Neural progenitor cell (in vitro differentiated cells): Measurements from ENCODE around the gene SEMA4D. TPM values are rescaled to one million over a fixed set of nuclear protein-coding genes. Genes with fewer than 3 reads are reported as not detected.

Experiments used
- DNase-seq: peaks from one replicate; pipeline ENCODE4 v3.0.0-alpha.2; 2016; ENCODE audit warnings: low spot score
- H2AFZ ChIP-seq: fragments of 200-600 bp; sonication (generic); replicated peaks from 2 replicates; pipeline ENCODE4 v1.6.1; 2016; ENCODE audit warnings: antibody characterized with exemption
- H3F3A ChIP-seq: fragments of 200-600 bp; sonication (generic); 2 replicates; pipeline ENCODE4 v1.6.1; 2016; ENCODE audit warnings: antibody characterized with exemption, low read depth
- H3K27ac ChIP-seq: fragments of 200-600 bp; sonication (generic); 2 replicates; pipeline ENCODE4 v1.5.1; 2016; ENCODE audit warnings: mild to moderate bottlenecking
- H3K27me3 ChIP-seq: fragments of 200-600 bp; sonication (generic); 2 replicates; pipeline ENCODE4 v1.6.1; 2016; ENCODE audit warnings: mild to moderate bottlenecking, moderate library complexity
- H3K36me3 ChIP-seq: fragments of 200-600 bp; sonication (generic); 2 replicates; pipeline ENCODE4 v1.5.1; 2016
- H3K4me1 ChIP-seq: fragments of 200-600 bp; sonication (generic); 2 replicates; pipeline ENCODE4 v1.6.1; 2016; ENCODE audit warnings: mixed run types
- H3K4me2 ChIP-seq: fragments of 200-600 bp; sonication (generic); 2 replicates; pipeline ENCODE4 v1.6.1; 2016
- H3K4me3 ChIP-seq: fragments of 200-600 bp; sonication (generic); 2 replicates; pipeline ENCODE4 v1.5.1; 2016
- H3K79me2 ChIP-seq: fragments of 200-600 bp; sonication (generic); 2 replicates; pipeline ENCODE4 v1.6.1; 2016; ENCODE audit warnings: low read depth
- H3K9ac ChIP-seq: fragments of 200-600 bp; sonication (generic); 2 replicates; pipeline ENCODE4 v1.6.1; 2016
- H3K9me3 ChIP-seq: fragments of 200-600 bp; sonication (generic); 2 replicates; pipeline ENCODE4 v1.5.1; 2016; ENCODE audit warnings: low read depth
- H4K20me1 ChIP-seq: fragments of 200-600 bp; sonication (generic); 2 replicates; pipeline ENCODE4 v1.6.1; 2016; ENCODE audit warnings: low read depth
- H3K27ac Mint-ChIP-seq: 3 replicates; pipeline ENCODE4 v1.8.0; 2021; ENCODE audit warnings: mixed read lengths
- H3K27me3 Mint-ChIP-seq: 2 replicates; pipeline ENCODE4 v1.8.0; 2022; ENCODE audit warnings: low read depth, mild to moderate bottlenecking, inconsistent platforms, moderate library complexity, mixed read lengths; ENCODE audit not compliant: insufficient read depth
- H3K36me3 Mint-ChIP-seq: 3 replicates; pipeline ENCODE4 v1.8.0; 2021; ENCODE audit warnings: mixed read lengths
- H3K4me1 Mint-ChIP-seq: 3 replicates; pipeline ENCODE4 v1.8.0; 2021; ENCODE audit warnings: mixed read lengths
- H3K4me3 Mint-ChIP-seq: 3 replicates; pipeline ENCODE4 v1.8.0; 2021; ENCODE audit warnings: mild to moderate bottlenecking, moderate library complexity, mixed read lengths
- H3K9me3 Mint-ChIP-seq: 3 replicates; pipeline ENCODE4 v1.8.0; 2020; ENCODE audit warnings: mixed read lengths
- EZH2 ChIP-seq: fragments of 200-600 bp; sonication (generic); IDR thresholded peaks from 2 replicates; pipeline ENCODE4 v1.6.1; 2017; ENCODE audit warnings: antibody characterized with exemption, mild to moderate bottlenecking, moderate library complexity
- EZH2phosphoT487 ChIP-seq: fragments of 200-600 bp; sonication (generic); IDR thresholded peaks from 2 replicates; pipeline ENCODE4 v1.6.1; 2017; ENCODE audit warnings: antibody characterized with exemption
- total RNA-seq: library from RNA; depleted of rRNA; stranded (reverse); fragments of >200 nt; gene quantifications from 2 replicates; pipeline ENCODE4 v1.2.3, GENCODE V29; 2015; ENCODE audit warnings: low replicate concordance
- TF ChIP-seq, protein P1 (sequence below): fragments of 200-600 bp; sonication (generic); IDR thresholded peaks from 2 replicates; pipeline ENCODE4 v1.5.1; 2017; ENCODE audit warnings: antibody characterized with exemption, mild to moderate bottlenecking

SEMA4D gene
- total RNA-seq, 1 donor from 2014 or later: 19.1 TPM

GRCh38 chr9:89428222-89428761 is 69.6 kb downstream of the SEMA4D start:
- H3K4me3 Mint-ChIP-seq: no peak overlapping the region
- Histone ChIP-seq H2AFZ (no peak overlapping the region), H3K9ac (no peak overlapping the region), H3K27me3 (no peaks in the 10 kb centered on the region), H4K20me1 (peaks cover 23% of the 10 kb centered on the region), H3F3A (no peaks in the 10 kb centered on the region), H3K9me3 (no peaks in the 10 kb centered on the region), H3K27ac (no peak overlapping the region), H3K4me2 (no peak overlapping the region), H3K4me1 (no peaks in the 10 kb centered on the region), H3K36me3 (no peaks in the 10 kb centered on the region), H3K79me2 (peaks cover 52% of the 10 kb centered on the region), H3K4me3 (no peak overlapping the region)
- H3K4me1 Mint-ChIP-seq: peaks cover 11% of the 10 kb centered on the region
- H3K27ac Mint-ChIP-seq: no peak overlapping the region
- peaks cover 4% of the 10 kb centered on the region for H3K27me3 Mint-ChIP-seq
- H3K36me3 Mint-ChIP-seq: no peaks in the 10 kb centered on the region
- TF ChIP-seq EZH2phosphoT487 (no peak), EZH2 (no peak)
- TF ChIP-seq, protein P1, sequence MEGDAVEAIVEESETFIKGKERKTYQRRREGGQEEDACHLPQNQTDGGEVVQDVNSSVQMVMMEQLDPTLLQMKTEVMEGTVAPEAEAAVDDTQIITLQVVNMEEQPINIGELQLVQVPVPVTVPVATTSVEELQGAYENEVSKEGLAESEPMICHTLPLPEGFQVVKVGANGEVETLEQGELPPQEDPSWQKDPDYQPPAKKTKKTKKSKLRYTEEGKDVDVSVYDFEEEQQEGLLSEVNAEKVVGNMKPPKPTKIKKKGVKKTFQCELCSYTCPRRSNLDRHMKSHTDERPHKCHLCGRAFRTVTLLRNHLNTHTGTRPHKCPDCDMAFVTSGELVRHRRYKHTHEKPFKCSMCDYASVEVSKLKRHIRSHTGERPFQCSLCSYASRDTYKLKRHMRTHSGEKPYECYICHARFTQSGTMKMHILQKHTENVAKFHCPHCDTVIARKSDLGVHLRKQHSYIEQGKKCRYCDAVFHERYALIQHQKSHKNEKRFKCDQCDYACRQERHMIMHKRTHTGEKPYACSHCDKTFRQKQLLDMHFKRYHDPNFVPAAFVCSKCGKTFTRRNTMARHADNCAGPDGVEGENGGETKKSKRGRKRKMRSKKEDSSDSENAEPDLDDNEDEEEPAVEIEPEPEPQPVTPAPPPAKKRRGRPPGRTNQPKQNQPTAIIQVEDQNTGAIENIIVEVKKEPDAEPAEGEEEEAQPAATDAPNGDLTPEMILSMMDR: no peak
- no peak for DNase-seq
- no peaks in the 10 kb centered on the region for H3K9me3 Mint-ChIP-seq

GRCh38 chr9:89427621-89428221 is 70.2 kb downstream of the SEMA4D start:
- Histone ChIP-seq H3K27ac (no peak overlapping the region), H3F3A (no peaks in the 10 kb centered on the region), H4K20me1 (peaks cover 23% of the 10 kb centered on the region), H2AFZ (no peak overlapping the region), H3K9me3 (no peaks in the 10 kb centered on the region), H3K4me3 (no peak overlapping the region), H3K4me1 (no peaks in the 10 kb centered on the region), H3K27me3 (no peaks in the 10 kb centered on the region), H3K79me2 (peaks cover 52% of the 10 kb centered on the region), H3K36me3 (no peaks in the 10 kb centered on the region), H3K4me2 (no peak overlapping the region), H3K9ac (no peak overlapping the region)
- no peak overlapping the region for H3K27ac Mint-ChIP-seq
- no peaks in the 10 kb centered on the region for H3K36me3 Mint-ChIP-seq
- H3K9me3 Mint-ChIP-seq: no peaks in the 10 kb centered on the region
- DNase-seq: no peak
- H3K4me1 Mint-ChIP-seq: peaks cover 11% of the 10 kb centered on the region
- no peak overlapping the region for H3K4me3 Mint-ChIP-seq
- H3K27me3 Mint-ChIP-seq: peaks cover 4% of the 10 kb centered on the region
- TF ChIP-seq EZH2phosphoT487 (no peak), EZH2 (no peak)
- TF ChIP-seq, protein P1: no peak

DNA sequence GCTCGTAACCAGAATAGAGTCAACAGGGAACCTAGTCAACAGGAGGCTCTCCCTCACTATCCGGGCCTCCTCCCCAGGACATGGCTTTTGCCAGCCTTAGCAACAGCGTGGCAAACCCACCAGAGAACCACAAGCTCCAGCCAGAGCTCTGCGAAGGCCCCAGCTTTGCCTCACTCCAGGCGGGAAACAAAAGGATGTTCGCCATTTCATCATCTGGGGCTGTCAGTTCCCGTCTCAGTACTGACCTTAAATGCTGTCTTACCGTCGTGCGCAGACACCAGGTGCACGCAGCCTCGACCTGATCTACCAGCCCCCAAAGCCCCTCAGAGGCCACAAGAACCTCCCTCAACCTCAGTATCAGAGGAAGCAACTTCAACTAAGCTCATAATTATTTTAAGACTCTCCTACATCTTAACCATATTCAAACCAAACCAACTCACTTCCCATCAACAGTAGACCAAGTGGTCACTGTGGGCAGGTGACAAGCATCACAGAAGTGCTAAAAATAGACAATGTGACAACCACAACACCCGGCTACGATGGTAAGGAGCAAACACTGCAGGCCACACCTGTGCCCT is 71.4 kb downstream of the SEMA4D start:
- Histone ChIP-seq H3K4me2 (no peak overlapping the region), H3K9me3 (no peaks in the 10 kb centered on the region), H3K36me3 (no peaks in the 10 kb centered on the region), H3K27ac (no peak overlapping the region), H3K27me3 (no peaks in the 10 kb centered on the region), H3K4me1 (no peaks in the 10 kb centered on the region), H3K9ac (no peak overlapping the region), H3K4me3 (no peak overlapping the region), H2AFZ (no peak overlapping the region), H3K79me2 (peaks cover 44% of the 10 kb centered on the region), H3F3A (no peaks in the 10 kb centered on the region), H4K20me1 (peaks cover 25% of the 10 kb centered on the region)
- TF ChIP-seq EZH2phosphoT487 (no peak), EZH2 (no peak)
- TF ChIP-seq, protein P1: no peak
- peaks cover 4% of the 10 kb centered on the region for H3K27me3 Mint-ChIP-seq
- peak overlapping the region; percentile 45 for H3K27ac Mint-ChIP-seq
- no peaks in the 10 kb centered on the region for H3K36me3 Mint-ChIP-seq
- H3K4me1 Mint-ChIP-seq: peaks cover 11% of the 10 kb centered on the region
- DNase-seq: no peak
- no peak overlapping the region for H3K4me3 Mint-ChIP-seq
- no peaks in the 10 kb centered on the region for H3K9me3 Mint-ChIP-seq
